ENCODE data around the gene PTAFR. TPM values are rescaled to one million over a fixed set of nuclear protein-coding genes. Genes with fewer than 3 reads are reported as not detected.

The PTAFR gene
- total RNA-seq, 1 experiment from 2014 or later: 1.3 TPM

- TF ChIP-seq, protein P1, sequence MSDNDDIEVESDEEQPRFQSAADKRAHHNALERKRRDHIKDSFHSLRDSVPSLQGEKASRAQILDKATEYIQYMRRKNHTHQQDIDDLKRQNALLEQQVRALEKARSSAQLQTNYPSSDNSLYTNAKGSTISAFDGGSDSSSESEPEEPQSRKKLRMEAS (IDR thresholded peaks at IDR 0.05): no peak
- Histone ChIP-seq H3K27me3 (ENCODE audit: insufficient read depth, low read length) (no peaks in the 10 kb centered on the region), H3K4me2 (ENCODE audit: low read length) (no peak overlapping the region), H3K4me1 (ENCODE audit: control insufficient read depth in 1 of 2, insufficient read depth in 2 of 2, low read length in 2 of 2) (peaks cover 0 to 10% of the 10 kb centered on the region in 2 experiments; a peak in 2 of 4 replicates), H3K27ac (ENCODE audit: low read depth, low read length) (no peak overlapping the region), H3K9me3 (ENCODE audit: control insufficient read depth in 1 of 2, insufficient read depth in 1 of 2, low read depth in 1 of 2, low read length in 2 of 2) (no peaks in the 10 kb centered on the region), H3K4me3 (replicated peaks in 1 of 2; ENCODE audit: low read depth in 1 of 2, low read length in 2 of 2) (no peak overlapping the region), H3K79me2 (ENCODE audit: insufficient read depth, low read length) (no peaks in the 10 kb centered on the region), H2AFZ (ENCODE audit: low read depth, low read length, poor library complexity, severe bottlenecking) (no peak overlapping the region), H3K9me2 (ENCODE audit: insufficient read depth) (no peaks in the 10 kb centered on the region), H3K9ac (ENCODE audit: low read length) (no peak overlapping the region), H3K36me3 (ENCODE audit: control insufficient read depth in 1 of 2, insufficient read depth in 2 of 2, low read length in 2 of 2) (no peaks in the 10 kb centered on the region), H4K20me1 (ENCODE audit: insufficient read depth) (no peaks in the 10 kb centered on the region)
- POLR2A ChIA-PET: no interaction called here
- no peak for DNase-seq (ENCODE audit: low read depth, low spot score)
- CTCF ChIA-PET: no interaction called here
- no peak for ATAC-seq
- RAD21 ChIA-PET (ENCODE audit: low non-redundant PET in 1 of 2, low total read pairs in 2 of 2, uncharacterized antibody in 2 of 2, unreplicated experiment in 2 of 2): no interaction called here
- no TSS peak for BruUV-seq (replicated peaks)
- intact Hi-C loops (cut with micrococcal nuclease): no loop called here
These were observed 54.3 kb downstream of the PTAFR start for GRCh38 chr1:28122183-28122582.

- no peak for TF ChIP-seq POLR2AphosphoS5 (IDR thresholded peaks at IDR 0.05; ENCODE audit: low read depth, low read length)
- TF ChIP-seq ZNF274 (IDR thresholded peaks at IDR 0.05; ENCODE audit: low read depth, low read length): no peak
- no peak for TF ChIP-seq RAD21 (IDR thresholded peaks at IDR 0.05; ENCODE audit: low read depth)
- no peak for TF ChIP-seq YY1 (IDR thresholded peaks at IDR 0.05; ENCODE audit: extremely low read depth, insufficient replicate concordance, low read depth, low read length)
- TF ChIP-seq CBX3 (IDR thresholded peaks at IDR 0.05; ENCODE audit: low read depth): no peak
- no peak for TF ChIP-seq EGR1 (IDR thresholded peaks at IDR 0.05; ENCODE audit: low read depth)
- no peak for TF ChIP-seq REST (IDR thresholded peaks at IDR 0.05; ENCODE audit: low read depth)
- TF ChIP-seq SRF (IDR thresholded peaks at IDR 0.05; ENCODE audit: low read depth): no peak
- TF ChIP-seq SP1 (IDR thresholded peaks at IDR 0.05; ENCODE audit: low read depth): no peak
These were observed 56.9 kb downstream of the PTAFR start for GRCh38 chr1:28119556-28119955.

More at GRCh38 chr1:28119556-28119955, 56.9 kb downstream of the PTAFR start:
- Histone ChIP-seq H3K79me2 (ENCODE audit: insufficient read depth, low read length) (no peaks in the 10 kb centered on the region), H3K9ac (ENCODE audit: low read length) (no peak overlapping the region), H3K36me3 (ENCODE audit: control insufficient read depth in 1 of 2, insufficient read depth in 2 of 2, low read length in 2 of 2) (no peaks in the 10 kb centered on the region), H3K4me3 (replicated peaks in 1 of 2; ENCODE audit: low read depth in 1 of 2, low read length in 2 of 2) (no peak overlapping the region), H3K4me2 (ENCODE audit: low read length) (no peak overlapping the region), H3K9me2 (ENCODE audit: insufficient read depth) (no peaks in the 10 kb centered on the region), H3K27me3 (ENCODE audit: insufficient read depth, low read length) (no peaks in the 10 kb centered on the region), H3K9me3 (ENCODE audit: control insufficient read depth in 1 of 2, insufficient read depth in 1 of 2, low read depth in 1 of 2, low read length in 2 of 2) (no peaks in the 10 kb centered on the region), H2AFZ (ENCODE audit: low read depth, low read length, poor library complexity, severe bottlenecking) (no peak overlapping the region), H4K20me1 (ENCODE audit: insufficient read depth) (no peaks in the 10 kb centered on the region), H3K4me1 (ENCODE audit: control insufficient read depth in 1 of 2, insufficient read depth in 2 of 2, low read length in 2 of 2) (peaks cover 0 to 10% of the 10 kb centered on the region in 2 experiments; a peak in 2 of 4 replicates), H3K27ac (ENCODE audit: low read depth, low read length) (no peak overlapping the region)
- CTCF ChIA-PET: no interaction called here
- intact Hi-C loops (cut with micrococcal nuclease): no loop called here
- no TSS peak for BruUV-seq (replicated peaks)
- DNase-seq (ENCODE audit: low read depth, low spot score) (no peak), ATAC-seq (no peak)
- POLR2A ChIA-PET: no interaction called here
- RAD21 ChIA-PET (ENCODE audit: low non-redundant PET in 1 of 2, low total read pairs in 2 of 2, uncharacterized antibody in 2 of 2, unreplicated experiment in 2 of 2): no interaction called here

All from HCT116 (cell line).